Measurements from ENCODE around the gene TMEM239.

Gene TMEM239

GRCh38 chr20:2795451-2795850 lies 20.7 kb upstream of the TMEM239 start:
- DNase-seq (ENCODE audit: low spot score): no peak
- in situ Hi-C loops (cut with MboI; ENCODE audit: low sequenced_read_pairs, unreplicated experiment): no loop called here
- TF ChIP-seq CTCF (IDR thresholded peaks at IDR 0.05; ENCODE audit: borderline replicate concordance, control extremely low read depth, extremely low read depth, insufficient read depth, missing control alignments): no peak

GRCh38 chr20:2796011-2796660 lies 20.0 kb upstream of the TMEM239 start:
- no peak for TF ChIP-seq CTCF (IDR thresholded peaks at IDR 0.05; ENCODE audit: borderline replicate concordance, control extremely low read depth, extremely low read depth, insufficient read depth, missing control alignments)
- DNase-seq (ENCODE audit: low spot score): peak; percentile 27
- in situ Hi-C loops (cut with MboI; ENCODE audit: low sequenced_read_pairs, unreplicated experiment): no loop called here

DNA sequence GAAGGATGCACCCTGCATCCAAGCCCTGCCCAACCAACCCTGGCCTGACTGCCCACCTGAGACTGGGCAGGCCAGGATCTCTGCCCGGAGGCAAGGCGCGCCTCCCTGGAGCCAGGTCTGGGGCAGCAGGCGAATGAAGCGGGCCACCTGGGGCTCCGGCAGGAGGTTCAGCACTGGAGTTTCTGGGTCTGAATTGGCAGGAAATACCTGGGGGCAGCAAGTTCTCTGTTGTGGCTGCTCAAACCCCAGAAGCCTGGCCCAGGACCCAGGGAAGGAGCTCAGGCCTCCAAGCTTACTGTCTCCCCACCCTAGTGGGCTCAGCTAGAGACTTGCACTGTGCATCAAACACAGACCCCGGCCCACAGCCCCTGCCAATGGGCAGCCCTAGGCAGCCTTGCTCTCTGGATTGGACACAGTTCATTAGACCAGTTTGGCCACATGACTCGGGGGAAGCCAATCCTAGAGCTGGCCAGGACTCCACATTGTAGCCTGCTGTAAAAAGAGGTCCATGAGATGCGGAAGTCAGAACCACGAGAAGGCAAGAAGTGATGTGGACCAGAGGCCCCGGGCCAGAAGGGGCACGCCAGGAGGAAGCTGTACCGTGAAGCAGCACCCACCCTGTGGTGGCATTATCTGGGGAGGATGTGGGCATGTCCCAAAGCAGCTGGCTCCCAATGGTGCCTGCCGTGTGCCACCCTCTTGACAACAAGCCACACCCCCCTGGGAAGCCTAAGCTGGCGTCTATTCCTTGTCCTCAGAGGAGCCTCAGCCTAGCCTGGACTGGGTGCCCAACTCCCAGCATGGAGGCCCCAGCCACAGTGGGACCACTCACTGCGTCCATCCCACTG lies 18.8 kb upstream of the TMEM239 start:
- no peak for TF ChIP-seq CTCF (IDR thresholded peaks at IDR 0.05; ENCODE audit: borderline replicate concordance, control extremely low read depth, extremely low read depth, insufficient read depth, missing control alignments)
- in situ Hi-C loops (cut with MboI; ENCODE audit: low sequenced_read_pairs, unreplicated experiment): no loop called here
- DNase-seq (ENCODE audit: low spot score): no peak

DNA sequence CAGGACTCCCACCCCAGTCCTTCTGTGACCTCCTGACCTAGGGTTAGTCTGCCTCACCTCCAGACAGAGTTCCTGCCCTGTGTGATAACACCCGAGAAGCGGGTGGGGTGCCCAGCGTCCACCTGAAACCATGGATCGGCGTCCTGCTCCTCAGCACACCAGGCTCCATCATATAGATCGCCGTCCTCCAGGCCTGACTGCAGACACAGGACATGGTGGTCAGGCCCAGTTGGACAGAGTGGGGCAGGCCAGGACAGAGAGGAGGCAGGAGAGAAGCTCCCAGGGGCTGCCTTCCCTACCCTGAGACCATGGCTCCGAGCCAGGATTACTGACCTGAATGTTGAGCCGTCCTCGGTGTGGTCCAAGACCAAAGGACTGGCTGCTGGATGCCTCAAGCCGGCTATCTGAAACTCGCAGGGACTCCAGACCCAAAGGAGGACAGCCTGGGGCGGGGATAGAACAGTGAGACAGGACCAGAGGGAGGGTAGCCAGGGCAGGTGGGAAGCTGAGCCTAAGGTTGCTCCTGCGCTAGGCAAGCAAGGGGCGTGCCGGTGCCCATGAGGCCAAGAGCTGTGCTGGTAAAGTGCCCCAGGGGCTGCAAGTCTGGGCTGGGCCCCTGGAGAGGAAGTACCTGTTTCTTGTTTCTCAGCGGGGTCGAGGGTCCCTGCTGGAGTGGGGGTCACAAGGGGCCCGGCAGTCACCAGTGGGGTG lies 17.9 kb upstream of the TMEM239 start:
- TF ChIP-seq CTCF (IDR thresholded peaks at IDR 0.05; ENCODE audit: borderline replicate concordance, control extremely low read depth, extremely low read depth, insufficient read depth, missing control alignments): no peak
- DNase-seq (ENCODE audit: low spot score): no peak
- in situ Hi-C loops (cut with MboI; ENCODE audit: low sequenced_read_pairs, unreplicated experiment): no loop called here

DNA sequence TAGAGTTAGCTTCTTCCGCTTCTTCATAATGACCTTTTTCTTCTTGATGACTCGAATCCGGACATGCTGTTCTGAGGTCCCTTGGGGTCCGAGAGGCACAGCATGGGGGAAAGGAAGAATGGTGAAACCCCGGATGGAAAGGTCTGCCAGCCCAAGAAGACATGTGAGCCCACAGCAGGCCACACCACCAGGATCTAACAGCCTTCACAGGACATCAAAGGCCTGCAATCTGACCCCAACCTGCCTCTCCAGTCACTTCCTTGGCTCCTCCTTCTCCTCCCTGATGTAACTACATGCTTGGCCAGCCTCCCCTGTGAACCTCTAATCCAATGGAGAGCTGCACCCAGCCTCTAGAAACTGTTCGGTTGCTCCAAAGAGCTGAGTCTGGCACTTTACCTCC lies 17.4 kb upstream of the TMEM239 start:
- in situ Hi-C loops (cut with MboI; ENCODE audit: low sequenced_read_pairs, unreplicated experiment): no loop called here
- no peak for DNase-seq (ENCODE audit: low spot score)
- no peak for TF ChIP-seq CTCF (IDR thresholded peaks at IDR 0.05; ENCODE audit: borderline replicate concordance, control extremely low read depth, extremely low read depth, insufficient read depth, missing control alignments)

- in situ Hi-C loops (cut with MboI; ENCODE audit: low sequenced_read_pairs, unreplicated experiment): no loop called here
- TF ChIP-seq CTCF (IDR thresholded peaks at IDR 0.05; ENCODE audit: borderline replicate concordance, control extremely low read depth, extremely low read depth, insufficient read depth, missing control alignments): no peak
- DNase-seq (ENCODE audit: low spot score): no peak
Observed at GRCh38 chr20:2799271-2799670, 16.9 kb upstream of the TMEM239 start.

All from GM13976 (cell line).